GM19438 (cell line): ENCODE measurements around the gene MRPL41.
"Not testable (repeated sequence)": the region's sequence is repeated elsewhere in the genome, so short reads cannot be mapped to it uniquely, and the experiment has no call there.

Experiments
- ATAC-seq: cut with Tn5 transposase; IDR thresholded peaks from one replicate; pipeline ENCODE4 v1.9.1; 2021; ENCODE audit warnings: low read depth; ENCODE audit not compliant: unreplicated experiment

The MRPL41 gene

GRCh38 chr9:137550958-137551263 is 768 bp upstream of the MRPL41 start:
- not testable (repeated sequence) for ATAC-seq

- ATAC-seq = peak; percentile 20
Observed at GRCh38 chr9:137552022-137552768, 516 bp downstream of the MRPL41 start.

GRCh38 chr9:137553654-137554053 is 2.0 kb downstream of the MRPL41 start:
- not testable (repeated sequence) for ATAC-seq

GRCh38 chr9:137554349-137554748 is 2.7 kb downstream of the MRPL41 start:
- ATAC-seq = no peak

- ATAC-seq = no peak
Observed at GRCh38 chr9:137555179-137555578, 3.5 kb downstream of the MRPL41 start.

- ATAC-seq = no peak
Observed at GRCh38 chr9:137556069-137556838, 4.6 kb downstream of the MRPL41 start.

- ATAC-seq = no peak
Observed at GRCh38 chr9:137558127-137558526, 6.4 kb downstream of the MRPL41 start.

GRCh38 chr9:137564134-137564533 is 12.5 kb downstream of the MRPL41 start:
- ATAC-seq = no peak

- ATAC-seq = no peak
Observed at GRCh38 chr9:137564817-137565411, 13.2 kb downstream of the MRPL41 start.

- ATAC-seq = not testable (repeated sequence)
Observed at GRCh38 chr9:137568445-137568844, 16.8 kb downstream of the MRPL41 start.

- no peak for ATAC-seq
Observed at GRCh38 chr9:137569609-137570203, 18.0 kb downstream of the MRPL41 start.

- ATAC-seq = no peak
Observed at GRCh38 chr9:137570566-137570965, 18.9 kb downstream of the MRPL41 start.

- no peak for ATAC-seq
Observed at GRCh38 chr9:137574192-137574591, 22.5 kb downstream of the MRPL41 start.

GRCh38 chr9:137575364-137575715 is 23.7 kb downstream of the MRPL41 start:
- no peak for ATAC-seq

GRCh38 chr9:137575716-137576411 is 24.2 kb downstream of the MRPL41 start:
- no peak for ATAC-seq

- peak; percentile 93 for ATAC-seq
Observed at GRCh38 chr9:137578518-137579258, 27.0 kb downstream of the MRPL41 start, which contains the start of gene DPH7. TSS of gene DPH7 (minus strand) at chr9:137578925. CDS start at chr9:137578777, 148 bp downstream.

- ATAC-seq = no peak
Observed at GRCh38 chr9:137579259-137579604, 27.6 kb downstream of the MRPL41 start.

GRCh38 chr9:137580209-137580953 is 28.7 kb downstream of the MRPL41 start:
- no peak for ATAC-seq

GRCh38 chr9:137580954-137581322 is 29.3 kb downstream of the MRPL41 start:
- ATAC-seq = no peak
